Nephron progenitor cell (in vitro differentiated cells): Measurements from ENCODE around the gene RNF144A.

Source experiments
- DNase-seq: peaks from one replicate; pipeline ENCODE4 v3.0.0; 2021
- H3K27ac Mint-ChIP-seq: 2 replicates; pipeline ENCODE4 v1.8.0; 2021; ENCODE audit warnings: mild to moderate bottlenecking, moderate library complexity, mixed read lengths
- H3K27me3 Mint-ChIP-seq: 2 replicates; pipeline ENCODE4 v1.8.0; 2021; ENCODE audit warnings: mild to moderate bottlenecking, low read depth, mixed read lengths; ENCODE audit not compliant: poor library complexity
- H3K36me3 Mint-ChIP-seq: 2 replicates; pipeline ENCODE4 v1.8.0; 2021; ENCODE audit warnings: low read depth, mixed read lengths
- H3K4me1 Mint-ChIP-seq: 2 replicates; pipeline ENCODE4 v1.8.0; 2021; ENCODE audit warnings: mixed read lengths
- H3K4me3 Mint-ChIP-seq: 2 replicates; pipeline ENCODE4 v1.8.0; 2021; ENCODE audit warnings: mild to moderate bottlenecking, moderate library complexity, mixed read lengths
- H3K9me3 Mint-ChIP-seq: 2 replicates; pipeline ENCODE4 v1.8.0; 2021; ENCODE audit warnings: mild to moderate bottlenecking, moderate library complexity, mixed read lengths
- CTCF ChIP-seq: fragments of 200-600 bp; sonication (generic); IDR thresholded peaks from 2 replicates; pipeline ENCODE4 v1.5.0; 2021; ENCODE audit warnings: antibody characterized with exemption

Gene RNF144A

GRCh38 chr2:7052404-7052803, 135.2 kb downstream of the RNF144A start:
- no peak for DNase-seq
- H3K27ac Mint-ChIP-seq, result no peak overlapping the region
- H3K4me1 Mint-ChIP-seq, result no peaks in the 10 kb centered on the region
- H3K27me3 Mint-ChIP-seq, result no peaks in the 10 kb centered on the region
- peaks cover 29% of the 10 kb centered on the region for H3K36me3 Mint-ChIP-seq
- TF ChIP-seq CTCF, result no peak
- no peak overlapping the region for H3K4me3 Mint-ChIP-seq
- peaks cover 8% of the 10 kb centered on the region for H3K9me3 Mint-ChIP-seq

- no peak overlapping the region for H3K27ac Mint-ChIP-seq
- no peak for TF ChIP-seq CTCF
- no peak overlapping the region for H3K4me3 Mint-ChIP-seq
- peaks cover 8% of the 10 kb centered on the region for H3K9me3 Mint-ChIP-seq
- no peaks in the 10 kb centered on the region for H3K4me1 Mint-ChIP-seq
- H3K27me3 Mint-ChIP-seq, result no peaks in the 10 kb centered on the region
- H3K36me3 Mint-ChIP-seq, result peaks cover 19% of the 10 kb centered on the region
- DNase-seq, result no peak
These were observed 136.5 kb downstream of the RNF144A start for GRCh38 chr2:7053650-7054265.

- Mint-ChIP-seq H3K4me3 (no peak overlapping the region), H3K4me1 (peaks cover 9% of the 10 kb centered on the region), H3K27me3 (no peaks in the 10 kb centered on the region), H3K27ac (no peak overlapping the region), H3K9me3 (peaks cover 2% of the 10 kb centered on the region), H3K36me3 (peaks cover 5% of the 10 kb centered on the region)
- no peak for DNase-seq
- TF ChIP-seq CTCF, result no peak
These were observed 140.7 kb downstream of the RNF144A start for GRCh38 chr2:7057865-7058400.

- no peak overlapping the region for H3K27ac Mint-ChIP-seq
- peaks cover 23% of the 10 kb centered on the region for H3K36me3 Mint-ChIP-seq
- H3K27me3 Mint-ChIP-seq, result no peaks in the 10 kb centered on the region
- H3K4me3 Mint-ChIP-seq, result no peak overlapping the region
- H3K9me3 Mint-ChIP-seq, result peaks cover 20% of the 10 kb centered on the region
- no peak for TF ChIP-seq CTCF
- DNase-seq, result no peak
- peaks cover 9% of the 10 kb centered on the region for H3K4me1 Mint-ChIP-seq
These were observed 142.9 kb downstream of the RNF144A start for GRCh38 chr2:7060156-7060555.

- no peaks in the 10 kb centered on the region for H3K27me3 Mint-ChIP-seq
- H3K4me1 Mint-ChIP-seq, result peaks cover 9% of the 10 kb centered on the region
- peak overlapping the region; percentile 14 for H3K27ac Mint-ChIP-seq
- H3K4me3 Mint-ChIP-seq, result no peak overlapping the region
- H3K36me3 Mint-ChIP-seq, result peaks cover 23% of the 10 kb centered on the region
- no peak for TF ChIP-seq CTCF
- peaks cover 20% of the 10 kb centered on the region for H3K9me3 Mint-ChIP-seq
- DNase-seq, result no peak
These were observed 143.6 kb downstream of the RNF144A start for GRCh38 chr2:7060631-7061449.
